HG02610 (cell line): ENCODE results near the gene ELMO1.

Experiments
- ATAC-seq: cut with Tn5 transposase; IDR thresholded peaks from one replicate; pipeline ENCODE4 v1.9.1; 2021; ENCODE audit warnings: mild to moderate bottlenecking, moderate library complexity; ENCODE audit not compliant: unreplicated experiment

ELMO1 gene

GRCh38 chr7:37282093-37282444 lies 166.6 kb downstream of the ELMO1 start:
- ATAC-seq, result no peak

- no peak for ATAC-seq
Observed at GRCh38 chr7:37281368-37282092, 167.1 kb downstream of the ELMO1 start.

GRCh38 chr7:37277513-37277912 lies 171.2 kb downstream of the ELMO1 start:
- ATAC-seq, result no peak

DNA sequence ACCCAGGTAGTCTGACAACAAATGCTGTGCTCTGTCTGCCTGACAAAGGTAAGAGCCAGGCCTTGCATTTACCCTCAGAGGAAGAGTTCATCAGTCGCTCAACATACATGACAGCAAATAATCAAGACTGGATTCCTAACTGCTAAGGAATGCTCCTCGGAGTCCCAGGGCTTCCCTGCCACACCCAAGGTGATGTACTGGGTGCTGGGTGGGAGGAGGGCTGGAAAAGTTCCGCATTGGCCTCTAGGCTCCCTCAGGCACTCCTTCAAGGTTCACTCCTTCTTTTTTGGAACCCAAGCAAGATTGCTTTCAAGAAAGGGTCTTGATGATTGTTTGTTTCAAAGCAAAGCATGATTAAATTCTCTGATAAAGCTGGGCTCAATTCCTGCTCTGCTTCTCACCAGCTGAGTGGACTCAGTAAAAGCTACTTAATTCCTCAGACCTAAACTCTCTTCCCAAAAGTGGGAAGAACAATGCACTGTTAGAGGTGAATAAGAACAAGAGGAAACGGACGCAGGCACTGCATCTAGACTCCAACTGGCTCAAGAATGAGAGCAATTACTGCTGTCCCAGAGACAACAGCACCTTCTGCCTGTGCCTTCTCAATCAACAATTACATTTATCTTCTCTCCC lies 173.5 kb downstream of the ELMO1 start:
- ATAC-seq, result no peak

DNA sequence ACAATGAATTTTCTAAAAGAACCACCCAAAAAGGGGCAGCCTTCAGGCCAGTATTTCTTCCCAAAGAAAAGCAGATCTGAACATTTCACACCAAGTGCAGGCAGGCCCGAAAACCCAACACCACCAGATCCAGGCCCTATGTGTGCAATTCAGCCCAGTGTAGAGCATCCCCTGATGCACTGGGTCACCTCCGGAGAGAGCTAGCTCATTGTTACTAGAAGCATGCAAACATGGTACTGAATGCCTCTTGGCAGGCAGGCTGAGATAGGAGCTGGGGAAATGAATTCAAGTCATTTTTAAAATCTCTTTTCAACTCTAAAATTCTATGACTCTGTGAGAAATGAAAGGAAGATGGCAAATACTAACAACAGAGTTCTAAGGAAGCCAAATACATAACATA lies 174.8 kb downstream of the ELMO1 start:
- ATAC-seq, result no peak

DNA sequence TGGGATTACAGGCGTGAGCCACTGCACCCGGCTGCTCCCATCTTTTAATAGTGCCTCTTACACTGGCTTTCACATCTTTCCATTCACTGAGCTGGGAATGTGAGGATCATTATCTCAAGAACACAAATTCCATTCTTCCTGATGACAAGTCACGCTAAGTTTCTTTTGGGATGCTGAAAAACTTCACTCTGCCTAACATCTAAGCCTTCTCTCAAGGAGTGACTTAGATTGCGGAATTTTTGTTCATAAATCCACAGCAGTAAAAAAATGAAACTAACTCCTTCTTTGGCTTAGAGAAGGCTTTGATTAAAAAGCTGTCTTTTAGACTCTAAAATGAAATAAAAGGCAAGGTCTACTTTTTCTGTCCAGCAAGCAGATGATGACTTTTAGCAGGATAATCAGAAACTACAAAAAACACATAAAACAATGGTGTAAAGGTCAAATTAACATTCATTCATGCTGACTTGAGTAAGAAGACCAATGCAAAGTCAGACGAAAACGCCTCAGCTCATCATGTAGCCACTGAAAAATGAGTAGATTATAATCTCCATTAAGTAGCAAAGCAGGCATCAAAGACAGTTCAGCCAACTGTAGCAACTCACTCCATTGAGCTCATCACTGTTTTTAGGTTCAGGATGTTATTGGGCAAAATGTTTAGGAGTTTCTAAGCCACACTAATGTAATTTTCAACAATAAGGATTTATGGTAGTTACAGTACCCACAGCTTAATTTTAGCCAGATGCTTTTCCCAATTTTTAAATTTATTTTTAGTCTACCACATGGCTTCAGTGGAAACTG lies 178.8 kb downstream of the ELMO1 start:
- no peak for ATAC-seq

DNA sequence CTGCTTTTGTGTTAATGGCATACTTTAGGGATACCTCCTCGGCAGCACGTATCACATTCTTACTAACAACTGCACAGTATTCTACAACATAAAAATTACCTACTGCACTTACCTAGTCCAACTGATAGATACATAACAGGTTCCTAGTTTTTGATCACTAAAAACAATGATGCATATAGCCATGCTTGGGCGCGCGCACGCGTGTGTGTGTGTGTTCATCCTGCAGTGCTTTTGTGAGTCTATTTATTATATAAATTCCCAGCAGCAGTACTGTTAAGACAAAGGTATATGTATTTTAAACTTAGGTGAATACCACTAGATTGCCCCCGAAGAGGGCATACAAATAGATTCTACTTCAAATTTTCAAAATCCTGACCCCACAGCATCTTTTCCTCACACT lies 181.4 kb downstream of the ELMO1 start:
- no peak for ATAC-seq

GRCh38 chr7:37265876-37266275 lies 182.8 kb downstream of the ELMO1 start:
- ATAC-seq, result no peak

DNA sequence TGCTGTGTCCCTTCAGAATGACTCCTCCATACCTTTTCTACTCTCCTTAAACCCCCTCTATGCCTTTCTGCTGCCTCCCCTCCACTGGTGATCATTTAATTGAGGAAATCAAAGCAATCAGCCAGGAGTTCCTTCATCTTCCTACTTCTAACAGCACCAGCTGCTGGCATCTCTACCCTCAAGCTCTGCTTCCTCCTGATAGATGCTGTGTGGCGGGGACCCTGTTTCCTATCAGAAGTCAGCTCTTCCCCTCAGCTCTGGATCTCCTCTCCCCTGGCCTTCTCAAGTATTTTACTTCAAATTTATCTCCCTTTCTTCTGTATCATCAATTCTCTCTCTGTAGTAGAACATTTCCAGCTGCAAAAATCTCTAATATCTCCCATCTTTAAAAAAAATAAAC lies 183.7 kb downstream of the ELMO1 start:
- no peak for ATAC-seq

DNA sequence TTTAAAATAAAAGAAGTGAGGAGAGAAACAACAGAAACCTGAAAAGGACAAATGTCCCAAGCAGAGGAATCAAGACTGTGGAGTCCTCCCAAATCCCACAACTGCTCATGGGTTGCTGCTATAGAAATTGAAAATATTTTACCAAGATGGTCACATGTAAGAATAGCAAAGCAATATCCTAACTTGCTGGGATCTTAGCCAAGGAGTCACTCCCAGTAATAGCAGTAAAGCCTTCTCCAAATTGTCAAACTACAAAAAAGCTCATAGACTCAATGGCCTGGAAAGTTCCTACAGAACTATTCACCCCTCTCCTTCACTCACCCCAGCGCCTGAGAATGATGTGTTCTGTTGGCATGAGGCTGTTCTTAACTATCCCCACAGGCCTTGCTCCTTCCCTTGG lies 186.5 kb downstream of the ELMO1 start:
- no peak for ATAC-seq

DNA sequence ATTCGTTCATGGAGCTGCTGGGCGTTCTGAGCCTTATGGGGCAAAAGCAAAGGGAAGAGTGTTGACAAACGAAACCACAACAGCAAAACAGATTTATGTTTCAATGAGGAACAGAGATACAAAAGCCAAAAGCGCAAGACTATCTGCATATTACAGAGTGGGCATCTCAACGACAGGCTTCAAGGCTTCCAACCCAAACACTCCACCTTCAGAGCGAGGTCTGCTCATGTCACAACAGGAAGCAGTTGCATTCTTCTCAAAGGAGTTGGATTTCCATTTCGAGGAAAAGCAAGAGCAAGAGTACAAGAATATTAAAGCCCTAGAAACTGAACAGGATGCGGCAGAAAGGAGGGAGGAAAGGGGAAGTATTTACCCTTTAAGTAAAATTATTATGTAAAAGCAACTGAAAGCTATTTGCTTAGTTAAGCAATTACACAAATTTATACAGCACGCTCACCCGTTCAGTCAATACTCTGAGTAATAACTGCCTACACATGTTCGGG lies 189.3 kb downstream of the ELMO1 start:
- no peak for ATAC-seq

GRCh38 chr7:37256631-37257030 lies 192.0 kb downstream of the ELMO1 start:
- ATAC-seq, result no peak

- ATAC-seq, result no peak
Observed at GRCh38 chr7:37255327-37255944, 193.2 kb downstream of the ELMO1 start.

DNA sequence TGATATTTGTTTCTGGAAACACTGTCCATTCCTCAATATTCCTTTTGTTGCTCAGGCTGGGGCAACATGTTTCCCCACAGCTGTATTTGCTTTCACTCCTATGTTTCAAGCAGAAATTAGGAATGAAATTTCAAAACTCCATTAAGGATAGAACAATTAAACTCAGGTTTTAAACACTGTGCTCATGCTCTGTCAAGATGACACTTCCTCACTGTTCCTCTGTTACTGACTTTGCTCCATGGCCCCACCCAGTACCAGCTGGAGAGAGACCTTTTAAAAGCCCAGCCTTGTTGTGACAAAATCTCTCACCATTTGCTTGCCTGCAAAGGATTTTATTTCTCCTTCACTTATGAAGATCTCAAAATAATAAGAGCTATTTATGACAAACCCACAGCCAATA lies 197.4 kb downstream of the ELMO1 start:
- ATAC-seq, result no peak

GRCh38 chr7:37249240-37249639 lies 199.4 kb downstream of the ELMO1 start:
- no peak for ATAC-seq

GRCh38 chr7:37248396-37248861 lies 200.2 kb downstream of the ELMO1 start:
- ATAC-seq, result no peak

GRCh38 chr7:37247861-37248260 lies 200.8 kb downstream of the ELMO1 start:
- no peak for ATAC-seq

- ATAC-seq, result no peak
Observed at GRCh38 chr7:37245590-37245989, 203.1 kb downstream of the ELMO1 start.

- no peak for ATAC-seq
Observed at GRCh38 chr7:37236906-37237305, 211.8 kb downstream of the ELMO1 start.

- ATAC-seq, result no peak
Observed at GRCh38 chr7:37235813-37236212, 212.9 kb downstream of the ELMO1 start.

GRCh38 chr7:37234928-37235327 lies 213.7 kb downstream of the ELMO1 start:
- no peak for ATAC-seq
